ENCODE results near the gene MMS22L.

MMS22L gene

GRCh38 chr6:97282726-97283617, at the start of gene MMS22L:
Gene MMS22L, minus strand, starts transcription at chr6:97283216. Its CDS starts 739 bp downstream, at chr6:97282477.
- no peak for TF ChIP-seq CTCF (IDR thresholded peaks at IDR 0.05; ENCODE audit: control insufficient read depth, extremely low read depth, insufficient read depth)
- peak; percentile 70 for DNase-seq (ENCODE audit: low read depth)
- H3K4me3 ChIP-seq (ENCODE audit: low read depth, low read length) = peak within 1 kb of the TSS; percentile 74

- no peak overlapping the region for H3K4me3 ChIP-seq (ENCODE audit: low read depth, low read length)
- DNase-seq (ENCODE audit: low read depth) = no peak
- TF ChIP-seq CTCF (IDR thresholded peaks at IDR 0.05; ENCODE audit: control insufficient read depth, extremely low read depth, insufficient read depth) = no peak
Observed at GRCh38 chr6:97322811-97323210, 39.8 kb upstream of the MMS22L start.

- TF ChIP-seq CTCF (IDR thresholded peaks at IDR 0.05; ENCODE audit: control insufficient read depth, extremely low read depth, insufficient read depth) = no peak
- H3K4me3 ChIP-seq (ENCODE audit: low read depth, low read length) = no peak overlapping the region
- no peak for DNase-seq (ENCODE audit: low read depth)
Observed at GRCh38 chr6:97322226-97322625, 39.2 kb upstream of the MMS22L start.

- DNase-seq (ENCODE audit: low read depth) = no peak
- TF ChIP-seq CTCF (IDR thresholded peaks at IDR 0.05; ENCODE audit: control insufficient read depth, extremely low read depth, insufficient read depth) = no peak
- no peak overlapping the region for H3K4me3 ChIP-seq (ENCODE audit: low read depth, low read length)
Observed at GRCh38 chr6:97316978-97317377, 34.0 kb upstream of the MMS22L start.

GRCh38 chr6:97312241-97312640, 29.2 kb upstream of the MMS22L start:
- no peak overlapping the region for H3K4me3 ChIP-seq (ENCODE audit: low read depth, low read length)
- no peak for TF ChIP-seq CTCF (IDR thresholded peaks at IDR 0.05; ENCODE audit: control insufficient read depth, extremely low read depth, insufficient read depth)
- DNase-seq (ENCODE audit: low read depth) = no peak

- TF ChIP-seq CTCF (IDR thresholded peaks at IDR 0.05; ENCODE audit: control insufficient read depth, extremely low read depth, insufficient read depth) = no peak
Observed at GRCh38 chr6:97306544-97307320, 23.7 kb upstream of the MMS22L start.

More at GRCh38 chr6:97306544-97307320, 23.7 kb upstream of the MMS22L start:
- no peak overlapping the region for H3K4me3 ChIP-seq (ENCODE audit: low read depth, low read length)
- no peak for DNase-seq (ENCODE audit: low read depth)

All from LNCaP clone FGC (cell line).